GM23338 (cell line): Measurements from ENCODE around the gene ZBTB48. TPM values are rescaled to one million over a fixed set of nuclear protein-coding genes. Genes with fewer than 3 reads are reported as not detected.

ENCODE experiments used
- ATAC-seq: fragments of 200-7000 bp; cut with Tn5 transposase; 3 replicates; pipeline ENCODE4 v1.9.1; 2020
- DNase-seq: peaks from one replicate; pipeline ENCODE4 v3.0.0-alpha.2; 2015; ENCODE audit warnings: low spot score
- H2AFZ ChIP-seq: fragments of 200-600 bp; sonication (generic); 2 replicates; pipeline ENCODE4 v1.8.0; 2016; ENCODE audit warnings: antibody characterized with exemption, mild to moderate bottlenecking, moderate library complexity
- H3F3A ChIP-seq: fragments of 200-600 bp; sonication (generic); replicated peaks from 2 replicates; pipeline ENCODE4 v1.8.0; 2017; ENCODE audit warnings: antibody characterized with exemption, mixed run types, low read depth
- H3K27ac ChIP-seq: fragments of 200-600 bp; sonication (generic); 2 replicates; pipeline ENCODE4 v1.6.1; 2016; ENCODE audit warnings: low read depth
- H3K27me3 ChIP-seq: fragments of 200-600 bp; sonication (generic); 2 replicates; pipeline ENCODE4 v1.8.0; 2016; ENCODE audit warnings: mild to moderate bottlenecking, mixed run types, moderate library complexity; ENCODE audit not compliant: insufficient read depth
- H3K36me3 ChIP-seq: fragments of 200-600 bp; sonication (generic); 2 replicates; pipeline ENCODE4 v1.8.0; 2016; ENCODE audit warnings: mild to moderate bottlenecking; ENCODE audit not compliant: insufficient read depth
- H3K4me1 ChIP-seq: fragments of 200-600 bp; sonication (generic); 2 replicates; pipeline ENCODE4 v1.8.0; 2016; ENCODE audit warnings: mild to moderate bottlenecking, moderate library complexity; ENCODE audit not compliant: insufficient read depth
- H3K4me2 ChIP-seq: fragments of 200-600 bp; sonication (generic); 2 replicates; pipeline ENCODE4 v1.7.1; 2017; ENCODE audit warnings: mixed run types
- H3K4me3 ChIP-seq: fragments of 200-600 bp; sonication (generic); 2 replicates; pipeline ENCODE4 v1.6.1; 2016; ENCODE audit warnings: mixed run types
- H3K79me2 ChIP-seq: fragments of 200-600 bp; sonication (generic); replicated peaks from 2 replicates; pipeline ENCODE4 v1.8.0; 2017; ENCODE audit warnings: mild to moderate bottlenecking; ENCODE audit not compliant: insufficient read depth
- H3K9me2 ChIP-seq: fragments of 200-600 bp; sonication (generic); 2 replicates; pipeline ENCODE4 v1.8.0; 2017; ENCODE audit not compliant: insufficient read depth
- H4K20me1 ChIP-seq: fragments of 200-600 bp; sonication (generic); replicated peaks from 2 replicates; pipeline ENCODE4 v1.8.0; 2017; ENCODE audit warnings: mild to moderate bottlenecking; ENCODE audit not compliant: insufficient read depth
- H3K27ac Mint-ChIP-seq: 2 replicates; pipeline ENCODE4 v1.8.0; 2020; ENCODE audit warnings: inconsistent platforms, mild to moderate bottlenecking, moderate library complexity, mixed read lengths
- H3K27me3 Mint-ChIP-seq: 3 replicates; pipeline ENCODE4 v1.8.0; 2022; ENCODE audit warnings: low read depth, mild to moderate bottlenecking, moderate library complexity, mixed read lengths, inconsistent platforms; ENCODE audit not compliant: insufficient read depth, poor library complexity
- H3K36me3 Mint-ChIP-seq: 3 replicates; pipeline ENCODE4 v1.8.0; 2021; ENCODE audit warnings: low read depth, mild to moderate bottlenecking, inconsistent platforms, moderate library complexity, mixed read lengths
- H3K4me1 Mint-ChIP-seq: 3 replicates; pipeline ENCODE4 v1.8.0; 2020; ENCODE audit warnings: mild to moderate bottlenecking, inconsistent platforms, mixed read lengths
- H3K4me3 Mint-ChIP-seq: 3 replicates; pipeline ENCODE4 v1.8.0; 2021; ENCODE audit warnings: moderate library complexity, mild to moderate bottlenecking, inconsistent platforms, mixed read lengths
- H3K9me3 Mint-ChIP-seq: 3 replicates; pipeline ENCODE4 v1.8.0; 2020; ENCODE audit warnings: moderate library complexity, mild to moderate bottlenecking, inconsistent platforms, mixed read lengths
- CREB1 ChIP-seq: fragments of 250-450 bp; sonication (Bioruptor Pico); IDR thresholded peaks from 2 replicates; pipeline ENCODE4 v1.5.0; 2020; ENCODE audit warnings: low read depth, mild to moderate bottlenecking, moderate library complexity
- ETS1 ChIP-seq: IDR thresholded peaks from 2 replicates; pipeline ENCODE4 v1.6.1; 2016; ENCODE audit warnings: antibody characterized with exemption
- EZH2 ChIP-seq: fragments of 200-600 bp; sonication (generic); IDR thresholded peaks from one replicate; pipeline ENCODE4 v1.8.0; 2017; ENCODE audit warnings: antibody characterized with exemption, mild to moderate bottlenecking, low read depth; ENCODE audit not compliant: unreplicated experiment
- EZH2phosphoT487 ChIP-seq: fragments of 200-600 bp; sonication (generic); IDR thresholded peaks from one replicate; pipeline ENCODE4 v1.8.1; 2018; ENCODE audit warnings: antibody characterized with exemption; ENCODE audit not compliant: unreplicated experiment
- JUNB ChIP-seq: IDR thresholded peaks from one replicate; pipeline ENCODE4 v1.6.1; 2016; ENCODE audit warnings: antibody characterized with exemption; ENCODE audit not compliant: unreplicated experiment
- NANOG ChIP-seq: IDR thresholded peaks from 2 replicates; pipeline ENCODE4 v1.6.1; 2016; ENCODE audit warnings: antibody characterized with exemption, borderline replicate concordance
- POLR2AphosphoS5 ChIP-seq: IDR thresholded peaks from 2 replicates; pipeline ENCODE4 v1.6.1; 2016; ENCODE audit warnings: antibody characterized with exemption, low read depth
- REST ChIP-seq: IDR thresholded peaks from one replicate; pipeline ENCODE4 v1.6.1; 2018; ENCODE audit warnings: antibody characterized with exemption; ENCODE audit not compliant: unreplicated experiment
- STAT1 ChIP-seq: IDR thresholded peaks from one replicate; pipeline ENCODE4 v1.6.1; 2016; ENCODE audit warnings: antibody characterized with exemption; ENCODE audit not compliant: unreplicated experiment
- ZNF114 ChIP-seq: fragments of 250-450 bp; sonication (Bioruptor Pico); IDR thresholded peaks from 2 replicates; pipeline ENCODE4 v1.5.0; 2020; ENCODE audit warnings: mild to moderate bottlenecking, moderate library complexity
- ZNF331 ChIP-seq: fragments of 250-450 bp; sonication (Bioruptor Pico); IDR thresholded peaks from 2 replicates; pipeline ENCODE4 v1.5.0; 2020; ENCODE audit warnings: low read depth, mild to moderate bottlenecking, moderate library complexity
- ZNF462 ChIP-seq: fragments of 250-450 bp; sonication (Bioruptor Pico); IDR thresholded peaks from 2 replicates; pipeline ENCODE4 v1.5.0; 2020; ENCODE audit warnings: mild to moderate bottlenecking, moderate library complexity
- polyA plus RNA-seq: library from polyadenylated mRNA; unstranded; fragments of >200 nt; fragmentation: Nextera tagmentation; extraction: Ambion mirVana; gene quantifications from 2 replicates; pipeline ENCODE4 v1.2.1, GENCODE V29; 2016
- total RNA-seq: library from RNA; depleted of rRNA; stranded (reverse); fragments of >200 nt; shearing (Covaris generic); gene quantifications from 2 replicates; pipeline ENCODE4 v1.2.3, GENCODE V29; 2014

The ZBTB48 gene
- total and polyA plus RNA-seq, 2 experiments from 2014 or later = 17.3 to 25.5 TPM

GRCh38 chr1:6627841-6628545 is 48.2 kb downstream of the ZBTB48 start (continued):
- no peak for TF ChIP-seq NANOG

- Mint-ChIP-seq H3K36me3 (peaks cover 31% of the 10 kb centered on the region), H3K9me3 (no peaks in the 10 kb centered on the region), H3K27me3 (peaks cover 10% of the 10 kb centered on the region), H3K4me3 (no peak overlapping the region), H3K27ac (no peak overlapping the region), H3K4me1 (peaks cover 7% of the 10 kb centered on the region)
- H3K4me1 ChIP-seq = peaks cover 5% of the 10 kb centered on the region; the same call in 1 of the 2 replicates
- H3K4me2 ChIP-seq = no peak overlapping the region
- peaks cover 19% of the 10 kb centered on the region for H3K79me2 ChIP-seq
- ATAC-seq (no peak), DNase-seq (no peak)
- H3K9me2 ChIP-seq = no peaks in the 10 kb centered on the region
- peaks cover 13% of the 10 kb centered on the region; the same call in 1 of the 2 replicates for H3F3A ChIP-seq
- H3K36me3 ChIP-seq = peaks cover 6% of the 10 kb centered on the region; the same call in 1 of the 2 replicates
- no peaks in the 10 kb centered on the region for H3K27me3 ChIP-seq
- H4K20me1 ChIP-seq = peaks cover 13% of the 10 kb centered on the region
- TF ChIP-seq ZNF331 (no peak), JUNB (no peak), CREB1 (CRISPR knock-in tag) (no peak), STAT1 (no peak), REST (no peak), ZNF114 (CRISPR knock-in tag) (no peak), POLR2AphosphoS5 (no peak), ZNF462 (CRISPR knock-in tag) (no peak), ETS1 (no peak), EZH2phosphoT487 (no peak), EZH2 (no peak)
- no peak overlapping the region for H3K27ac ChIP-seq
- no peak overlapping the region for H3K4me3 ChIP-seq
- no peak overlapping the region for H2AFZ ChIP-seq
Observed at GRCh38 chr1:6628971-6629479, 49.2 kb downstream of the ZBTB48 start.
